Suprapubic skin (tissue), 4 donors: ENCODE measurements around the gene LIPC. TPM values are rescaled to one million over a fixed set of nuclear protein-coding genes. Genes with fewer than 3 reads are reported as not detected.

ENCODE experiments used
- DNase-seq, 2 donors: peaks; one replicate each; pipeline ENCODE4 v3.0.0-alpha.2; 2019; ENCODE audit warnings: low spot score in 2 of 2
- H3K27ac ChIP-seq: fragments of 200-600 bp; sonication (generic); one replicate; pipeline ENCODE4 v1.5.1; 2019
- H3K27me3 ChIP-seq: fragments of 200-600 bp; sonication (generic); one replicate; pipeline ENCODE4 v1.5.1; 2019
- H3K36me3 ChIP-seq: fragments of 200-600 bp; sonication (generic); one replicate; pipeline ENCODE4 v1.5.1; 2019
- H3K4me1 ChIP-seq: fragments of 200-600 bp; sonication (generic); one replicate; pipeline ENCODE4 v1.5.1; 2019
- H3K4me3 ChIP-seq: fragments of 200-600 bp; sonication (generic); one replicate; pipeline ENCODE4 v1.5.1; 2019; ENCODE audit warnings: mild to moderate bottlenecking
- H3K9me3 ChIP-seq: fragments of 200-600 bp; sonication (generic); one replicate; pipeline ENCODE4 v1.5.1; 2019
- CTCF ChIP-seq, 2 donors: fragments of 200-600 bp in 1 of 2; fragments of 450-650 bp in 1 of 2; sonication (generic) in 1 of 2; IDR thresholded peaks; one replicate each; pipeline ENCODE4 v1.5.1; 2016 to 2019; ENCODE audit warnings: antibody characterized with exemption in 2 of 2, mild to moderate bottlenecking in 1 of 2, moderate library complexity in 1 of 2
- EP300 ChIP-seq: sonication (generic); formaldehyde crosslinking; IDR thresholded peaks from one replicate; pipeline ENCODE4 v1.6.1; 2017; ENCODE audit warnings: antibody characterized with exemption
- POLR2A ChIP-seq, 2 donors: fragments of 450-650 bp; IDR thresholded peaks; one replicate each; pipeline ENCODE4 v1.6.1; 2017; ENCODE audit warnings: antibody characterized with exemption in 2 of 2, mild to moderate bottlenecking in 2 of 2, moderate library complexity in 2 of 2
- POLR2AphosphoS5 ChIP-seq, 3 donors: sonication (generic); formaldehyde crosslinking; IDR thresholded peaks; one replicate each; pipeline ENCODE4 v1.6.1; 2017; ENCODE audit warnings: antibody characterized with exemption in 3 of 3
- WGBS: methylation state at CpG from one replicate; pipeline ENCODE4 v1.1.5; 2018; 5-methylcytosine and 5-hydroxymethylcytosine counted together
- total RNA-seq, 4 donors: library from RNA; depleted of rRNA; stranded (reverse); fragments of >200 nt; gene quantifications; one replicate each; pipeline ENCODE4 v1.1.0, GENCODE V29; 2016

LIPC gene
- total RNA-seq, 4 donors from 2014 or later: 0.26 to 0.96 TPM; not detected in 2

- WGBS: 82% methylated on average over 6 of the region's 6 CpGs
- no peak for DNase-seq
- peaks cover 11% of the 10 kb centered on the region for H3K4me1 ChIP-seq
- no peaks in the 10 kb centered on the region for H3K27me3 ChIP-seq
- no peak overlapping the region for H3K27ac ChIP-seq
- TF ChIP-seq CTCF (IDR thresholded peaks at IDR 0.05) (no peak), POLR2AphosphoS5 (IDR thresholded peaks at IDR 0.05) (no peak), EP300 (no peak), POLR2A (IDR thresholded peaks at IDR 0.05) (no peak)
- no peak overlapping the region for H3K4me3 ChIP-seq
- no peaks in the 10 kb centered on the region for H3K9me3 ChIP-seq
- no peaks in the 10 kb centered on the region for H3K36me3 ChIP-seq
Measured at GRCh38 chr15:58451826-58452225, 20.0 kb downstream of the LIPC start.

GRCh38 chr15:58452775-58453174, 21.0 kb downstream of the LIPC start:
- H3K27ac ChIP-seq: no peak overlapping the region
- WGBS: 100% methylated on average over 3 of the region's 4 CpGs
- H3K36me3 ChIP-seq: no peaks in the 10 kb centered on the region
- H3K9me3 ChIP-seq: no peaks in the 10 kb centered on the region
- H3K27me3 ChIP-seq: no peaks in the 10 kb centered on the region
- H3K4me3 ChIP-seq: no peak overlapping the region
- TF ChIP-seq EP300 (no peak), POLR2A (IDR thresholded peaks at IDR 0.05) (no peak), POLR2AphosphoS5 (IDR thresholded peaks at IDR 0.05) (no peak), CTCF (IDR thresholded peaks at IDR 0.05) (no peak)
- DNase-seq: no peak
- peaks cover 4% of the 10 kb centered on the region for H3K4me1 ChIP-seq

GRCh38 chr15:58453931-58454793, 22.4 kb downstream of the LIPC start:
- Histone ChIP-seq H3K4me3 (no peak overlapping the region), H3K9me3 (no peaks in the 10 kb centered on the region), H3K36me3 (no peaks in the 10 kb centered on the region), H3K27ac (no peak overlapping the region), H3K27me3 (no peaks in the 10 kb centered on the region), H3K4me1 (peaks cover 6% of the 10 kb centered on the region)
- 81% methylated on average over 5 of the region's 5 CpGs for WGBS
- DNase-seq: no peak
- TF ChIP-seq CTCF (IDR thresholded peaks at IDR 0.05) (no peak), POLR2A (IDR thresholded peaks at IDR 0.05) (no peak), POLR2AphosphoS5 (IDR thresholded peaks at IDR 0.05) (no peak), EP300 (no peak)

- 89% methylated on average over 3 of the region's 3 CpGs for WGBS
Measured at GRCh38 chr15:58454950-58455401, 23.2 kb downstream of the LIPC start.

More at GRCh38 chr15:58454950-58455401, 23.2 kb downstream of the LIPC start:
- TF ChIP-seq EP300 (no peak), POLR2AphosphoS5 (IDR thresholded peaks at IDR 0.05) (no peak), POLR2A (IDR thresholded peaks at IDR 0.05) (no peak), CTCF (IDR thresholded peaks at IDR 0.05) (no peak)
- H3K27me3 ChIP-seq: no peaks in the 10 kb centered on the region
- no peak overlapping the region for H3K27ac ChIP-seq
- H3K36me3 ChIP-seq: no peaks in the 10 kb centered on the region
- DNase-seq: no peak
- H3K4me1 ChIP-seq: peaks cover 14% of the 10 kb centered on the region
- no peaks in the 10 kb centered on the region for H3K9me3 ChIP-seq
- H3K4me3 ChIP-seq: no peak overlapping the region
